ENCODE results near the gene LIPM.

Gene LIPM

GRCh38 chr10:88843171-88843570 lies 40.6 kb downstream of the LIPM start:
- H2AFZ ChIP-seq (ENCODE audit: low read depth, low read length), result no peak overlapping the region
- no peaks in the 10 kb centered on the region for H3K79me2 ChIP-seq (ENCODE audit: insufficient read depth, low read length)
- TF ChIP-seq CTCF (IDR thresholded peaks at IDR 0.05; ENCODE audit: borderline replicate concordance, extremely low read depth, low read length, poor library complexity, severe bottlenecking) (no peak), EZH2 (IDR thresholded peaks at IDR 0.05; ENCODE audit: borderline replicate concordance, low read depth, low read length, severe bottlenecking) (no peak)
- ATAC-seq (ENCODE audit: insufficient read depth, low read depth) (no peak), DNase-seq (no peak)
- no peaks in the 10 kb centered on the region for H4K20me1 ChIP-seq (ENCODE audit: insufficient read depth, low read length)
- H3K36me3 ChIP-seq (ENCODE audit: insufficient read depth, low read length), result no peaks in the 10 kb centered on the region
- H3K4me2 ChIP-seq (ENCODE audit: insufficient read depth, low read length), result no peak overlapping the region
- no peak overlapping the region for H3K4me3 ChIP-seq (ENCODE audit: low read depth in 1 of 2, low read length in 2 of 2)
- H3K27ac ChIP-seq (ENCODE audit: low read length), result no peak overlapping the region
- peaks cover 3% of the 10 kb centered on the region for H3K27me3 ChIP-seq (ENCODE audit: insufficient read depth, low read length, poor library complexity)
- no peak overlapping the region for H3K9ac ChIP-seq (ENCODE audit: low read depth, low read length)
- H3K4me1 ChIP-seq (ENCODE audit: insufficient read depth, low read length), result no peaks in the 10 kb centered on the region
- no peaks in the 10 kb centered on the region for H3K9me3 ChIP-seq (ENCODE audit: insufficient read depth, low read length, severe bottlenecking)

- H2AFZ ChIP-seq (ENCODE audit: low read depth, low read length), result no peak overlapping the region
- DNase-seq, result no peak
- TF ChIP-seq CTCF (IDR thresholded peaks at IDR 0.05; ENCODE audit: borderline replicate concordance, extremely low read depth, low read length, poor library complexity, severe bottlenecking) (no peak), EZH2 (IDR thresholded peaks at IDR 0.05; ENCODE audit: borderline replicate concordance, low read depth, low read length, severe bottlenecking) (no peak)
Observed at GRCh38 chr10:88848499-88848898, 46.0 kb downstream of the LIPM start.

GRCh38 chr10:88849234-88849633 lies 46.7 kb downstream of the LIPM start:
- H3K4me2 ChIP-seq (ENCODE audit: insufficient read depth, low read length), result no peak overlapping the region
- no peak overlapping the region for H3K4me3 ChIP-seq (ENCODE audit: low read depth in 1 of 2, low read length in 2 of 2)
- no peak for DNase-seq
- no peaks in the 10 kb centered on the region for H3K36me3 ChIP-seq (ENCODE audit: insufficient read depth, low read length)
- no peaks in the 10 kb centered on the region for H3K4me1 ChIP-seq (ENCODE audit: insufficient read depth, low read length)
- H3K27ac ChIP-seq (ENCODE audit: low read length), result no peak overlapping the region
- no peak for TF ChIP-seq CTCF (IDR thresholded peaks at IDR 0.05; ENCODE audit: borderline replicate concordance, extremely low read depth, low read length, poor library complexity, severe bottlenecking)
- TF ChIP-seq EZH2 (IDR thresholded peaks at IDR 0.05; ENCODE audit: borderline replicate concordance, low read depth, low read length, severe bottlenecking), result no peak
- no peak overlapping the region for H2AFZ ChIP-seq (ENCODE audit: low read depth, low read length)
- no peaks in the 10 kb centered on the region for H4K20me1 ChIP-seq (ENCODE audit: insufficient read depth, low read length)
- peaks cover under 1% of the 10 kb centered on the region for H3K27me3 ChIP-seq (ENCODE audit: insufficient read depth, low read length, poor library complexity)
- H3K79me2 ChIP-seq (ENCODE audit: insufficient read depth, low read length), result no peaks in the 10 kb centered on the region
- no peaks in the 10 kb centered on the region for H3K9me3 ChIP-seq (ENCODE audit: insufficient read depth, low read length, severe bottlenecking)
- no peak overlapping the region for H3K9ac ChIP-seq (ENCODE audit: low read depth, low read length)
- no peak for ATAC-seq (ENCODE audit: insufficient read depth, low read depth)

More at GRCh38 chr10:88848499-88848898, 46.0 kb downstream of the LIPM start:
- Histone ChIP-seq H3K27ac (ENCODE audit: low read length) (no peak overlapping the region), H3K4me1 (ENCODE audit: insufficient read depth, low read length) (no peaks in the 10 kb centered on the region), H3K9me3 (ENCODE audit: insufficient read depth, low read length, severe bottlenecking) (no peaks in the 10 kb centered on the region), H3K36me3 (ENCODE audit: insufficient read depth, low read length) (no peaks in the 10 kb centered on the region), H3K4me2 (ENCODE audit: insufficient read depth, low read length) (no peak overlapping the region), H3K27me3 (ENCODE audit: insufficient read depth, low read length, poor library complexity) (peaks cover 3% of the 10 kb centered on the region), H3K79me2 (ENCODE audit: insufficient read depth, low read length) (no peaks in the 10 kb centered on the region), H3K4me3 (ENCODE audit: low read depth in 1 of 2, low read length in 2 of 2) (no peak overlapping the region), H3K9ac (ENCODE audit: low read depth, low read length) (no peak overlapping the region), H4K20me1 (ENCODE audit: insufficient read depth, low read length) (no peaks in the 10 kb centered on the region)
- ATAC-seq (ENCODE audit: insufficient read depth, low read depth), result no peak

- Histone ChIP-seq H2AFZ (ENCODE audit: low read depth, low read length) (no peak overlapping the region), H3K4me2 (ENCODE audit: insufficient read depth, low read length) (no peak overlapping the region), H3K36me3 (ENCODE audit: insufficient read depth, low read length) (no peaks in the 10 kb centered on the region), H4K20me1 (ENCODE audit: insufficient read depth, low read length) (no peaks in the 10 kb centered on the region), H3K9me3 (ENCODE audit: insufficient read depth, low read length, severe bottlenecking) (no peaks in the 10 kb centered on the region), H3K27me3 (ENCODE audit: insufficient read depth, low read length, poor library complexity) (no peaks in the 10 kb centered on the region), H3K4me3 (ENCODE audit: low read depth in 1 of 2, low read length in 2 of 2) (no peak overlapping the region), H3K4me1 (ENCODE audit: insufficient read depth, low read length) (no peaks in the 10 kb centered on the region), H3K79me2 (ENCODE audit: insufficient read depth, low read length) (no peaks in the 10 kb centered on the region), H3K27ac (ENCODE audit: low read length) (no peak overlapping the region), H3K9ac (ENCODE audit: low read depth, low read length) (no peak overlapping the region)
- ATAC-seq (ENCODE audit: insufficient read depth, low read depth) (no peak), DNase-seq (no peak)
- TF ChIP-seq CTCF (IDR thresholded peaks at IDR 0.05; ENCODE audit: borderline replicate concordance, extremely low read depth, low read length, poor library complexity, severe bottlenecking) (no peak), EZH2 (IDR thresholded peaks at IDR 0.05; ENCODE audit: borderline replicate concordance, low read depth, low read length, severe bottlenecking) (no peak)
Observed at GRCh38 chr10:88850712-88851111, 48.2 kb downstream of the LIPM start.
